ENCODE measurements around the gene ATF3.

- no peak for TF ChIP-seq CTCF (IDR thresholded peaks at IDR 0.05; ENCODE audit: low read depth, low read length)
- TF ChIP-seq POLR2A (IDR thresholded peaks at IDR 0.05; ENCODE audit: extremely low read depth, insufficient read length) = no peak
- no peak for TF ChIP-seq MAX (IDR thresholded peaks at IDR 0.05; ENCODE audit: low read depth, low read length)
Measured at GRCh38 chr1:212651521-212651920, 43.0 kb downstream of the ATF3 start.
